ENCODE measurements around the gene TNNT1.
"Not testable (repeated sequence)": the region's sequence is repeated elsewhere in the genome, so short reads cannot be mapped to it uniquely, and the experiment has no call there.

TNNT1 gene

DNA sequence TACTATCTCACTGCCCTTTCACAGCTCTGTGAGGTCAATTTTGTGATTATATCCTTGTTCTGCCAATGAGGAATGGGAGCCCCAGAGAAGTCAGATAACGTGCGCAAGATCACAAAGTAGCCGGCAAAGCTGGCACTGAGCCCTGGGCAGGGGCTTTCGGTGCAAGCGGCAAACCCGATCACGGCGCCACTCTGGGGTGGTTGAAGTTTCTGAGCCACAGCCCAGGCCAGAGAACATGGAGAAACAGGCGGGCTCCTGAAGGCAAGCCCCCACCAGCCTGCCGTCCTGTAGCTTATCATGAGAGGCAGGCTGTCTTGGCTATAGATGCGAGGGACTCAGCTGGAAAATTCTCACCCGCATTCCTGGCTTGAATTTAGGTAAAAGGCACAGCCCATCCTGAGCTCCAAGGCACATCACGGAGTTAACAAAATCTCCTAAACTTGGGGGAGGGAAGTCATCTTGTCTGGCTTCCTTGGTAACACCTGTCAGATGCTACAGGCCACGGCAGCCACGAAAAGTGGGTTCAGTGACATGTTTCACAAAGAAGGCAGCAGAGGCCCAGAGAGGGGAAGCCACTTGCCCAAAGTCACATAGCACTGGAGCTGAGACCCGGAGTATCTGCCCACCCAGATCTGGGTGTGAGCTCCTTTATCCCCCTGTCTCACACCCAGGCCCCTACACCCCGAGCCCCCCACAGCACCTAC is 12.5 kb downstream of the TNNT1 start:
- DNase-seq, result no peak

DNA sequence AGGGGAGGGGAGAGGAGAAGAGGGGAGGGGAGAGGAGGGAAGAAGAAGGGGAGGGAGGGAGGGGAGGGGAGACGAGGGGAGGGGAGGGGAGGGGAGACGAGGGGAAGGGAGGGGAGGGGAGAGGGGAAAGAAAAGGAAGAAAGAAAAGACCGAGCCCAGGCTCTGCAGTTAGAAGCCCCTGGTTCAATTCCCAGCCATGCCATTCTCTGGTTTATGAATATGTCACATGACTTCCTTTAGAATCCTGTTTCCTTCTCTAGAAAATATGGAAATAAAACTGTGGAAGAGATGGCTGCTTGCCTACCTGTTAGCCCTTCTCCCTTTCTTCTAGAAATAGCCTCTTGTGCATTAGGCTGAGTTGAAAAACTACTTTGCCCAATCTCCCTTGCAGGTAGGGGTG is 14.3 kb downstream of the TNNT1 start:
- no peak for DNase-seq

DNA sequence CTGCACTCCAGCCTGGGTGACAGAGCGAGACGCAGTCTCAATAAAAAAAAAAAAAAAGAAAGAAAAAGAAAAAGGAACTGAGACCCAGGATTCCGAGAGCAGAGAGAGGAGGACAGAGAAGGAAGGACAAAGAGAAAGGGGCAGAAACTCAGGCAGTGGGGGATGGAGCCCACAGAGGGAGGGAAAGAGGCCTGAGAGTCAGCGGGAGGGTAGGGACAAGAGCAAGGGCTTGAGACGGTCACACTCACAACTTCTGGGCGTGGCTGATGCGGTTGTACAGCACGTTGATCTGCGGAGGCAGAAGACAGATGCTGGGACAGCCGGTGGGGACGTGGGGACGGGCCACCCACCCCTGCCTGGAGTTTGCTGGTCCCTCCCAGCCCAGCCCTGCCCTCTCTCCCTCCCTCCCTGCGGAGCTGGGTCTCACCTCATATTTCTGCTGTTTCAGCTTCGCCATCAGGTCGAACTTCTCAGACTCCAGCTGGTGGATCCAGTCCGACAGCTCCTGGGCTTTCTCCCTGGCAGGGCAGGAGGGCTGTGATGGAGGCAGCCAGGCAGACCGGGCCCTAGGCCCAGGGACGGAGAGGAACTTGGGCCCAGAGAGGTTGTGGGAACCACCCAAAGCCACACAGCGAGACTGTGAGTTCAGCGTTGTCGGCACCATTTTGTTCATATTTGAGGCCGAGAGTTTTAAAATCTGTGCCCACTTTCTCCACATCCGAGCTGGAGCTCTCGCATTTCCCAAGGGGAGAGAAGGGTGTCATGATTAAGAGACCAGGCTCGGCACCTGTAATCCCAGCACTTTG is 15.2 kb downstream of the TNNT1 start:
- no peak for DNase-seq

DNA sequence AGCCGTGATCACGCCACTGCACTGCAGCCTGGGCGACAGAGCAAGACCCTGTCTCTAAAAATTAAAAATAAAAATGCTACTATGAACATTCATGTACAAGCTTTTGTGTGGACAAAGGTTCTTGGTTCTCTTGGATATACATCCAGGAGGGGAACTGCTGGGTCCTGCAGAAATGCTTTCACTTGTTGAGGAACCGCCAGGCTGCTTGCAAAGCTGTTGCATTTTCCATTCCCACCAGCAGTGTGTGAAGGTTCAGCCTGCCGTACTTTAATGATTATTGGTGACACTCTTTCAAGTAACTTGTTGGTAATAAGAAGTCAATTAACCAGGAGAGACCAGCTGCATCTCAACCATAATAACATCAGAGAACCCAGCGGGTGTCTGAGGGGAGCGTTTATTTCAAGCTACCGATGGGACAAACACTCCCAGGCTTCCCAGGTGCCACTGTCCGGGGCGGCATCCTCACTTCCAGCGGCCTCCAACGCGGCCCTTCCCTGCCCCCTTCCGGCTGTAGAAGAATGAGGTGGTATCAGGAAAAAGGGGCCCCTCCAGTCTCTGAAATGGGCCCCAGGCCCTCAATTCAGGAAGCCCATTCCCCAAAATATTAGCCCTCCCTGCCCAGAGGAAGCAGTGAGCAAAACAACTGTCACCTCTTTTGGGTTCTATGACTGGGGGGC is 16.4 kb downstream of the TNNT1 start:
- DNase-seq, result no peak

DNA sequence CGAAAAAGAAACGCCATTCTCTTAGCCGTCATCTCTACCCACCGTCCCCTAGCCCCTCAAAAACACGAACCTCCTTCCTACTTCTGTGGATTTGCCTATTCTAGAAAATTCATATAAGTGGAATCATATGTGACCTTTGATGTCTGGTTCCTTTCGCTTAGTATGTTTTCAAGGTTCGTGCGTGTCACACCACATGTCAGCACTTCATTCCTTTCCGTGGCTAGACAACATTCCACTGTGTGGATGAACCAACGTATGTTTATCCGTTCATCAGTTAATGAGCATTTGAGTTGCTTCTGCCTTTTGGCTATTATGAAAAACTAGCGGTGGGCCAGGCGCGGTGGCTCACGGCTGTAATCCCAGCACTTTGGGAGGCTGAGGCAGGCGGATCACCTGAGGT is 17.6 kb downstream of the TNNT1 start:
- no peak for DNase-seq

DNA sequence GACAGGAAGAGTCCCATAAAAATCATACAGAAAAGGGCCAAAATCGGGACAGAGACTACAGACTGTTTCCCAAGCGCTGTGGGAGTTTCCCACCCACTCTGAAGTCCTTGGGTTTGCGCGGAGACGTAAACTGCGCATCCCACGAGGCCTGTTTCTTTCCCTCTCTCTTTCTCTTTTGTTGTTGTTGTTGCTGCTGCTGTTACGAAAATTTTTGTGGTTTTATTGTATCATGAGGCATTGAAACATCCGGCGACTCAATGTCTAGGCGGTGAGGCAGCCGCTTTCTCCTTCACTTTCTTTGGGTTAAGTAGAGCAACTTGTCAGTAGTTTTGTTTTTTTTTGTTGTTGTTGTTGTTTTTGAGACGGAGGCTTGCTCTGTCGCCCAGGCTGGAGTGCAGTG is 30.0 kb downstream of the TNNT1 start:
- no peak for DNase-seq

DNA sequence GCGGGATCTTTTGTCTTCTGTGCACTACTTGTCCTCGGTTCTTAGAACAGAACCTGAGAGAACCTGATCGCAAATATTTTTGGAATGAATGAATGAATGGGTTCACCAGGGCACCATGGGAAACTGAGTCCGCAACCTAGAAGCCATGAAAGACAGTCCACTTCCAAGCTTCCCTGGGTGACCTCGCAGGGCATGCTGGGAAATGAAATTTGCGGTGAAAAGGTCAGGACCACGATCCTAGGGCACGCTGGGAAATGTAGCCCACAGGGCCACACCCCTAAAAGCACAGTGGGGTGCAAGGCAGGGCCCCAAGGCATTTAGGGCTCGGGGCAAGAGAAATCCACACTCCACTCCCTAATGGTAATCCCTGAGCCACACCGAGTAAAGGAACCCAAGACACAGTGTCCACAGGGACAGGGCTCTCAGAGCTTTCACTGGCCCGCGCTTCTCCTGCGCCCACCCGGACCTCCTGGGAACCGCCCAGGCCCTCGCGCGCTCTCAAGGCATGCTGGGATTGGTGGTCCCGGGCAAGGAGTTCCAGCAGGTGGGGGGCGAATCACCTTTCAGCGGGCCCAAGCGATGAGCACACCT is 30.5 kb downstream of the TNNT1 start:
- no peak for DNase-seq

DNA sequence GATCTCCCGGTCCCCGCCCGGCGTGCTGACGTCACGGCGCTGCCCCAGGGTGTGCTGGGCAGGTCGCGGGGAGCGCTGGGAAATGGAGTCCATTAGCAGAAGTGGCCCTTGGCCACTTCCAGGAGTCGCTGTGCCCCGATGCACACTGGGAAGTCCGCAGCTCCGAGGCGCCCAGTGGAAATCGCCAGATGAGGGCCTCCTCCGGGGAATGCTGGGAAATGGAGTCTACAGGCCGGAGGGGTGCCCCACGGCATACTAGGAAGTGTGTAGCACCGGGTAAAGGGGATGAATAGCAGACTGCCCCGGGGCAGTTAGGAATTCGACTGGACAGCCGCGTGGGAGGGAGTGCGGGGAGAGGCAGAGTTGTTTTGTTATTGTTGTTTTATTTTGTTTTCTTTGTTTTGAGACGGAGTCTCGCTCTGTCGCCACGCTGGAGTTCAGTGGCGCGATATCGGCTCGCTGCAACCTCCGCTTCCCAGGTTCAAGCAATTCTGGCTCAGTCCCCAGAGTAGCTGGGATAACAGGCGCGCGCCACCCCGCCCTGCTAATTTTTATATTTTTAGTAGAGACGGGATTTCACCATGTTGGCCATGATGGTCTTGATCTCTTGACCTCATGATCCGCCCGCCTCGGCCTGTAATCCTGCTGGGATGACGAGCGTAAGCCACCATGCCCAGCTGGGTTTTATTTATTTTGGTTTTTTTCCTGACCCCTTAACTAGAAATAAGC is 31.2 kb downstream of the TNNT1 start:
- DNase-seq, result peak; percentile 98 to 99

DNA sequence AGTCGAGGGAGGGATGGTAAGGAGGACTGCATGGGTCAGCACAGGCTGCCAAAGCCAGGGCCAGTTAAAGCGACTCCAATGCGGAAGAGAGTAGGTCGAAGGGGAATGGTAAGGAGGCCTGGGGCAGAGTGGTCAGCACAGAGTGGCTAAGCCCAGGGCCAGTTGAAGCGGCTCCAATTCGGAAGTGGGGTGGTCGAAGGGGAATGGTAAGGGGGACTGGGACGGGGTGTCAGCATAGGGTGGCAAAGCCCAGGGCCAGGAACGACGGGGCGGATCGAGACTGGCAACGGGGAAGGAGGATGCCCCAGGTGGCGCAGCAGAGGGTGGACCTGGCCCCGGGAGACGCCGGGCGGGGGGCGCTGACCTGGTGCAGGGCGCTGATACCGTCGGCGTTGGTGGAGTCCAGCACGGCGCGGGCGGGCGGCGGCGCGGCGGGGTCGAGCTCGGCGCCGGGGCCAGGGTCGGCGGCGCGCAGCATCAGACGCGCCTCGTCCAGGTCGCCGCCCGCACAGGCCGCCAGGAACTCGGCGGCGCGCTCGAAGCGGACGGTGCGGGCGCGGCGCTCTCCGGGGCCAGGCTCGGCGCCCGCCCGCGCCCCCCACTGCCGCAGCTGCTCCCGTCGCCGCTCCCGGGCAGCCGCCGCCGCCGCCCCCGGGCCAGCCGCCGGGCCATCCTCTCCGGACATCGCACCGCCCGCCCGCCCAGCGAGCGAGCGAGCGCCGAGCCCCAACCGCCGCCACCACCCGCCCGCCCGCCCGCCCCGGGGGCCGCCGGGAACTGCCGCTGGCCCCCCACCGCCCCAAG is 31.9 kb downstream of the TNNT1 start, which contains the start of gene PPP1R12C:
PPP1R12C (minus strand) TSS at position 779 of the 804 bp plus-strand sequence; CDS start at position 685, 94 bp downstream.
- DNase-seq, result no peak

DNA sequence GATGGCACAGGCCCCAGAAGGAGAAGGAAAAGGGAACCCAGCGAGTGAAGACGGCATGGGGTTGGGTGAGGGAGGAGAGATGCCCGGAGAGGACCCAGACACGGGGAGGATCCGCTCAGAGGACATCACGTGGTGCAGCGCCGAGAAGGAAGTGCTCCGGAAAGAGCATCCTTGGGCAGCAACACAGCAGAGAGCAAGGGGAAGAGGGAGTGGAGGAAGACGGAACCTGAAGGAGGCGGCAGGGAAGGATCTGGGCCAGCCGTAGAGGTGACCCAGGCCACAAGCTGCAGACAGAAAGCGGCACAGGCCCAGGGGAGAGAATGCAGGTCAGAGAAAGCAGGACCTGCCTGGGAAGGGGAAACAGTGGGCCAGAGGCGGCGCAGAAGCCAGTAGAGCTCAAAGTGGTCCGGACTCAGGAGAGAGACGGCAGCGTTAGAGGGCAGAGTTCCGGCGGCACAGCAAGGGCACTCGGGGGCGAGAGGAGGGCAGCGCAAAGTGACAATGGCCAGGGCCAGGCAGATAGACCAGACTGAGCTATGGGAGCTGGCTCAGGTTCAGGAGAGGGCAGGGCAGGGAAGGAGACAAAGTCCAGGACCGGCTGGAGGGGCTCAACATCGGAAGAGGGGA is 32.7 kb downstream of the TNNT1 start:
- peak; percentile 5 to 20 for DNase-seq

DNA sequence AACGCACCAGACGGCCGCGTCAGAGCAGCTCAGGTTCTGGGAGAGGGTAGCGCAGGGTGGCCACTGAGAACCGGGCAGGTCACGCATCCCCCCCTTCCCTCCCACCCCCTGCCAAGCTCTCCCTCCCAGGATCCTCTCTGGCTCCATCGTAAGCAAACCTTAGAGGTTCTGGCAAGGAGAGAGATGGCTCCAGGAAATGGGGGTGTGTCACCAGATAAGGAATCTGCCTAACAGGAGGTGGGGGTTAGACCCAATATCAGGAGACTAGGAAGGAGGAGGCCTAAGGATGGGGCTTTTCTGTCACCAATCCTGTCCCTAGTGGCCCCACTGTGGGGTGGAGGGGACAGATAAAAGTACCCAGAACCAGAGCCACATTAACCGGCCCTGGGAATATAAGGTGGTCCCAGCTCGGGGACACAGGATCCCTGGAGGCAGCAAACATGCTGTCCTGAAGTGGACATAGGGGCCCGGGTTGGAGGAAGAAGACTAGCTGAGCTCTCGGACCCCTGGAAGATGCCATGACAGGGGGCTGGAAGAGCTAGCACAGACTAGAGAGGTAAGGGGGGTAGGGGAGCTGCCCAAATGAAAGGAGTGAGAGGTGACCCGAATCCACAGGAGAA is 33.5 kb downstream of the TNNT1 start:
- DNase-seq, result no peak

DNA sequence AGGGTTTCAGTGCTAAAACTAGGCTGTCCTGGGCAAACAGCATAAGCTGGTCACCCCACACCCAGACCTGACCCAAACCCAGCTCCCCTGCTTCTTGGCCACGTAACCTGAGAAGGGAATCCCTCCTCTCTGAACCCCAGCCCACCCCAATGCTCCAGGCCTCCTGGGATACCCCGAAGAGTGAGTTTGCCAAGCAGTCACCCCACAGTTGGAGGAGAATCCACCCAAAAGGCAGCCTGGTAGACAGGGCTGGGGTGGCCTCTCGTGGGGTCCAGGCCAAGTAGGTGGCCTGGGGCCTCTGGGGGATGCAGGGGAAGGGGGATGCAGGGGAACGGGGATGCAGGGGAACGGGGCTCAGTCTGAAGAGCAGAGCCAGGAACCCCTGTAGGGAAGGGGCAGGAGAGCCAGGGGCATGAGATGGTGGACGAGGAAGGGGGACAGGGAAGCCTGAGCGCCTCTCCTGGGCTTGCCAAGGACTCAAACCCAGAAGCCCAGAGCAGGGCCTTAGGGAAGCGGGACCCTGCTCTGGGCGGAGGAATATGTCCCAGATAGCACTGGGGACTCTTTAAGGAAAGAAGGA is 34.4 kb downstream of the TNNT1 start:
- DNase-seq, result no peak

DNA sequence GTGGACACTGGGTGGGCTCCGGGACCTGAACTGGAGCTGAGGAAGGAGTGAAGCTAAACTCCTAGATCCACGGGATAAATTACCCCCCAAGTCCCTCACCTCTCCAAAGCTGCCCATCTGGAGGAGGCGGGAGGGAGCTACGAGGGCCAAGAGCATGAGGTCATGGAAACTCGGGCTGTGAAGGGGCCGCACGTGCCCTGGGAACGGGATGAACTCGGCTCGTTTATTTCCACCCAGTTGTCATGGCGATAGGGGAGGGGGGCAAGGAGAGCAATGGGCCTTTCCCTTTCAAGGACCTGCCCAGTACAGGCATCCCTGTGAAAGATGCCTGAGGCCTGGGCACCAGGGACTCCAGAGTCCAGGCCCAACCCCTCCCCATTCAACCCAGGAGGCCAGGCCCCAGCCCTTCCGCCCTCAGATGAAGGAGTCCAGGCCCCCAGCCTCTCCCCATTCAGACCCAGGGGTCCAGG is 35.4 kb downstream of the TNNT1 start:
- no peak for DNase-seq

DNA sequence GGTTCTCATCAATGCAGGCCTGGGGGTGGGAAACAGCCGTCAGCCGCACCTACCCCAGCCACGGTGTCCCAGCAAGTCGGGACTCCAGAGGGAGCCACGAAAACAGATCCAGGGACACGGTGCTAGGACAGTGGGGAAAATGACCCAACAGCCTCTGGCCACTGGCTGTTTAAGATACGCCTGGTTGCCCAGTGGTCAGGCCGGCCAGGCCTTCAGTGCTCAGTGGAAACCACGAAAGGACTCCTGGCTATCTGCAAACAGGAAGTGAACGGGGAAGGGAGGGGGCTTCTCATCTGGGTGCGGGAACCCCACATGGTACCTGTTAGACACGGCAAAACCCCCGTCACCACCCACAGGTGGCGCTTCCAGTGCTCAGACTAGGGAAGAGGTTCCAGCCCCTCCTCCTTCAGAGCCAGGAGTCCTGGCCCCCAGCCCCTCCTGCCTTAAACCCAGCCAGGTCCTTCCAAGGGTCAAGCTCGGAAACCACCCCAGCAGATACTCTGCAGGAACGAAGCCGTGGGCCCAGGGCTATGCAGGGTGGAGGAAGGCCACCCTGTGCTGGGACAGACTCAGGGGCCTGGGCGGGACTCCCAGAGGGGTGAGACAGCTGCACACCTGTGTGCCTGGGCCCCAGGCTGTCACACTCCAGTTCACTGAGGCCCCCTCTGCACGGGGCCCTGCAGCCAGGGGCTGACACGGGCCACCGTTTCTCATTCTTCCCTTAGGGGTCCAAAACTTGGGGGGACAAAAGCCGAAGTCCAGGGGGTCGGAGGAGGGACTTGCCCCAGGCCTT is 36.0 kb downstream of the TNNT1 start:
- no peak for DNase-seq

DNA sequence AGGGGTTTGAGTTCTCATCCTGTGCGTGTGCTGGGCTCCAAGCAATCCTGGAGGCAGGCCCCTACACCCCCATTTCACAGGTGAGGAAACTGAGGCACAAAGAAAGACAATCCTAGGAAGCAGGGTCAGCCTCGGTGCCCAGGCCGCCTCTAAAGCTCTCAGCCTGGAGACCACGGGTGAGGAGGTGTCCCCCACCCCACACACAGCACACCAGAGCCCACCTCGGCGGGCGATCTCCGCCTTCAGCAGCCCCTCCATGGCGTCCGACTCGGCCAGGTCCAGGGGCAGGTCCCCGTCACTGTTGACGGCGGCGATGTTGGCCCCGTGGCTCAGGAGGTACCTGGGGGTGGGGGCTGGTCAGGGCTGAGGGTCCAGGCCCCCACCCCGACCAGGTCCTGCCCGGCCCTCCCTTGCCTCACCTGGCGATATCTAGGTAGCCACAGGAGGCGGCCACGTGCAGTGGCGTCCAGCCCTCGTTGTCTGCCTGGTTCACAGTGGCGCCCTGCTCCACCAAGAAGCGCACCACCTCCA is 36.7 kb downstream of the TNNT1 start:
- DNase-seq, result no peak

DNA sequence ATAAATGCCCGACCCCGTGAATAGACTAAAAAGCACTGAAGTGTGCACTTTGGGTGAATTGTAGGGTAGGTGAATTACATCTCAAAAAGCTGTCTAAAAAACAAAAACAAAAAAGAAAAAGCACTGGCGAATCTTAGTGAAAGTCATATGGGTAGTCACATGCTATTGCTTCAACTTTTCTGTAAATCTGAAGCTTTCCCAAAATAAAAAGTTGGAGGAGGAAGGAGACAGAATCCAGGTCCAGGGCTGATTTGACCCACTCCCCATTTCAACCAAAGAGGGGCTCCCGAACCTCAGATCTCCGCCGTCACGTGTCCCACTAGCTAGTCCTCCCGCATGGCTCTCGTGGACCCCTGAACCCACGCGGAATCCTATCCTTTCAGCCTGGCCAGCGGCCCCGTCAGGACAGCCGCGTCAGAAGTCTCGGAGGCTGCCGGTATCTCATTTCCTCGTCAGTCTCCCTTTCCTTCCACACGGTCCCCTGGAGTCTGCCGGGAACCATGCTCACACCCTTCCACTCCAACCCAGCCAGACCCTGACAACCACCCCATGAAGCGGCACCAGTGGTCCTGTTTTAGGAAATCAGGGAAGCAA is 37.7 kb downstream of the TNNT1 start:
- no peak for DNase-seq

DNA sequence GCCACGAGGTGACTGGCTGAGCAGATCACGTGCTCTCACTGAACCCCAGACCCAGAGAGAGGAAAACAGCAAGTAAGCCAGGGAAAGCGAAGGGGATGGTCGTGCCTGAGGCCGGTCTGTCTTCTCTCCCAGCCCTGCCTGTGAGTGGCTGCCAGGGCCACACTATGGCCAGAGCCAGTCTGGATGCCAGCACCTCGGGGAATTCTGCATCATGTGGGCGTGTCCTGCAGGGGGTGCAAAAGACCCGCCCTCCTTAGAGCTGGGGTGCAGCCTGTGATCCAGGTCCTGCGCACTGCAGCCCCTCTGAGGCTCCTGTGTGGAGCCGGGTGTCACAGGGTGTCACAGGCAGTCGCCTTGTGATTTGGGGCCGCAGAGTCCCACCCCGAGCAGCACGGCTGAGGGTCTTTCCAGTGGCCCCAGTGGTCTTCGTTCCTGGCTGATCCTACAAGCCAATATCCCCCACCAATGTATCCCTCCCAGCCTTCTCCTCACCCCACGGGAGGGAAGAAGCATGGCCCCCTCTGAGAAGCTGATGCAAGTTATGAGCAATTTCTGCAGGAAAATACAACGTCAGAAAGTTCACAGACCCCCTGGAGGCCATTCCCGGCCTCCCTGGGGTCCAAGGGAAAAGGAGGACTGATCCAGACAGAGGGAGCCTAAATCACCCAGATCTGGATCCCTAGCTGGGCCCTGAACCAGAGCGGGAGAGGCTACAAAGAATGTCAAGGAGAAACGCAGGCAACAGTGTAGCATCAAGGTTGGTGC is 39.3 kb downstream of the TNNT1 start:
- no peak for DNase-seq

DNA sequence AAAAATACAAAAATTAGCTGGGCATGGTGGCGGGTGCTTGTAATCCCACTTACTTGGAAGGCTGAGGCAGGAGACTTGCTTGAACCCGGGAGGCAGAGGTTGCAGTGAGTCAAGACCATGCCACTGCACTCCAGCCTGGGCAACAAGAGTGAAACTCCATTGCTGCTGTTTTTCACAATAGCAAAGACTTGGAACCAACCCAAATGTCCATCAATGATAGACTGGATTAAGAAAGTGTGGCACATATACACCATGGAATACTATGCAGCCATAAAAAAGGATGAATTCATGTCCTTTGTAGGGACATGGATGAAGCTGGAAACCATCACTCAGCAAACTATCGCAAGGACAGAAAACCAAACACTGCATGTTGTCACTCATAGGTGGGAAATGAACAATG is 41.8 kb downstream of the TNNT1 start:
- not testable (repeated sequence) for DNase-seq

Data from NCI-H2081 (cell line).